ENCODE data around the gene RAB14. TPM values are rescaled to one million over a fixed set of nuclear protein-coding genes. Genes with fewer than 3 reads are reported as not detected.

RAB14 gene
- total RNA-seq, 1 donor from 2014 or later = 63.8 TPM

GRCh38 chr9:121235512-121235911 is 33.8 kb upstream of the RAB14 start:
- DNase-seq = no peak
- no peak for TF ChIP-seq CTCF (IDR thresholded peaks at IDR 0.05)
- ATAC-seq (ENCODE audit: low read depth) = no peak
- no peaks in the 10 kb centered on the region for H3K9me3 Mint-ChIP-seq
- no peak overlapping the region for H3K27ac Mint-ChIP-seq
- intact Hi-C loops (cut with micrococcal nuclease) = no loop called here
- POLR2A ChIA-PET = no interaction called here
- no peak overlapping the region for H3K4me3 Mint-ChIP-seq
- H3K4me1 Mint-ChIP-seq = no peaks in the 10 kb centered on the region
- H3K36me3 Mint-ChIP-seq (ENCODE audit: low read depth) = peaks cover 81% of the 10 kb centered on the region
- H3K27me3 Mint-ChIP-seq = no peaks in the 10 kb centered on the region
- CTCF ChIA-PET = no interaction called here

- no peak overlapping the region for H3K27ac Mint-ChIP-seq
- ChIA-PET CTCF (no interaction called here), POLR2A (no interaction called here)
- H3K4me1 Mint-ChIP-seq = no peaks in the 10 kb centered on the region
- H3K9me3 Mint-ChIP-seq = no peaks in the 10 kb centered on the region
- DNase-seq (no peak), ATAC-seq (ENCODE audit: low read depth) (no peak)
- H3K4me3 Mint-ChIP-seq = no peak overlapping the region
- no peaks in the 10 kb centered on the region for H3K27me3 Mint-ChIP-seq
- intact Hi-C loops (cut with micrococcal nuclease) = no loop called here
- TF ChIP-seq CTCF (IDR thresholded peaks at IDR 0.05) = no peak
- H3K36me3 Mint-ChIP-seq (ENCODE audit: low read depth) = peaks cover 75% of the 10 kb centered on the region
These were observed 33.1 kb upstream of the RAB14 start for GRCh38 chr9:121234832-121235161.

GRCh38 chr9:121233906-121234831 is 32.5 kb upstream of the RAB14 start:
- POLR2A ChIA-PET = no interaction called here
- intact Hi-C loops (cut with micrococcal nuclease) = no loop called here
- H3K9me3 Mint-ChIP-seq = no peaks in the 10 kb centered on the region
- no peaks in the 10 kb centered on the region for H3K27me3 Mint-ChIP-seq
- H3K27ac Mint-ChIP-seq = no peak overlapping the region
- TF ChIP-seq CTCF (IDR thresholded peaks at IDR 0.05) = no peak
- peaks cover 72% of the 10 kb centered on the region for H3K36me3 Mint-ChIP-seq (ENCODE audit: low read depth)
- no peak overlapping the region for H3K4me3 Mint-ChIP-seq
- ATAC-seq (ENCODE audit: low read depth) = no peak
- H3K4me1 Mint-ChIP-seq = no peaks in the 10 kb centered on the region
- DNase-seq = no peak
- CTCF ChIA-PET = no interaction called here

- Mint-ChIP-seq H3K4me1 (no peaks in the 10 kb centered on the region), H3K27me3 (no peaks in the 10 kb centered on the region), H3K9me3 (no peaks in the 10 kb centered on the region), H3K4me3 (no peak overlapping the region), H3K27ac (no peak overlapping the region), H3K36me3 (ENCODE audit: low read depth) (peaks cover 55% of the 10 kb centered on the region)
- DNase-seq = no peak
- ChIA-PET CTCF (interaction anchor here (0.9 kb wide), 1 partner anchor 19 kb away, joined by 3 read pairs; no protein-coding TSS in a partner anchor), POLR2A (no interaction called here)
- TF ChIP-seq CTCF (IDR thresholded peaks at IDR 0.05) = no peak
- intact Hi-C loops (cut with micrococcal nuclease) = no loop called here
- no peak for ATAC-seq (ENCODE audit: low read depth)
These were observed 30.6 kb upstream of the RAB14 start for GRCh38 chr9:121232251-121232650.

- Mint-ChIP-seq H3K4me1 (no peaks in the 10 kb centered on the region), H3K9me3 (no peaks in the 10 kb centered on the region), H3K4me3 (no peak overlapping the region), H3K36me3 (ENCODE audit: low read depth) (peaks cover 35% of the 10 kb centered on the region), H3K27me3 (no peaks in the 10 kb centered on the region), H3K27ac (no peak overlapping the region)
- CTCF ChIA-PET = interaction anchor here (1.3 kb wide), 1 partner anchor 90 kb away, joined by 4 read pairs; no protein-coding TSS in a partner anchor
- no peak for DNase-seq
- intact Hi-C loops (cut with micrococcal nuclease) = no loop called here
- no peak for TF ChIP-seq CTCF (IDR thresholded peaks at IDR 0.05)
- POLR2A ChIA-PET = interaction anchor here (0.7 kb wide), 1 partner anchor 72 kb away, joined by 3 read pairs; no protein-coding TSS in a partner anchor
- no peak for ATAC-seq (ENCODE audit: low read depth)
These were observed 28.6 kb upstream of the RAB14 start for GRCh38 chr9:121230256-121230655.
